Type B pancreatic cell (in vitro differentiated cells): ENCODE data around the gene FAHD1. TPM values are rescaled to one million over a fixed set of nuclear protein-coding genes. Genes with fewer than 3 reads are reported as not detected.

Source experiments
- DNase-seq: peaks from one replicate; pipeline ENCODE4 v3.0.0; 2021; ENCODE audit warnings: mixed read lengths; ENCODE audit not compliant: unreplicated experiment; ENCODE audit errors: extremely low spot score
- H3K27ac Mint-ChIP-seq: 2 replicates; pipeline ENCODE4 v1.8.0; 2021; ENCODE audit warnings: mild to moderate bottlenecking, mixed read lengths
- H3K27me3 Mint-ChIP-seq: 2 replicates; pipeline ENCODE4 v1.8.0; 2021; ENCODE audit warnings: mixed read lengths
- H3K36me3 Mint-ChIP-seq: 2 replicates; pipeline ENCODE4 v1.8.0; 2021; ENCODE audit warnings: mixed read lengths
- H3K4me1 Mint-ChIP-seq: one replicate; pipeline ENCODE4 v1.8.0; 2021; ENCODE audit warnings: mixed read lengths; ENCODE audit not compliant: unreplicated experiment
- H3K4me3 Mint-ChIP-seq: 2 replicates; pipeline ENCODE4 v1.8.0; 2021; ENCODE audit warnings: mild to moderate bottlenecking, mixed read lengths
- H3K9me3 Mint-ChIP-seq: 2 replicates; pipeline ENCODE4 v1.8.0; 2021; ENCODE audit warnings: mixed read lengths
- total RNA-seq: library from RNA; stranded (reverse); gene quantifications from 2 replicates; pipeline ENCODE4 v1.2.1, GENCODE V29; 2021; ENCODE audit warnings: low replicate concordance
- TF ChIP-seq, protein P1 (sequence below): fragments of 200-600 bp; sonication (generic); conservative IDR thresholded peaks from 2 replicates; pipeline ENCODE4 v1.5.0; 2021; ENCODE audit warnings: antibody characterized with exemption, mild to moderate bottlenecking

Gene FAHD1
- total RNA-seq, 1 donor from 2014 or later = 33.2 TPM

DNA sequence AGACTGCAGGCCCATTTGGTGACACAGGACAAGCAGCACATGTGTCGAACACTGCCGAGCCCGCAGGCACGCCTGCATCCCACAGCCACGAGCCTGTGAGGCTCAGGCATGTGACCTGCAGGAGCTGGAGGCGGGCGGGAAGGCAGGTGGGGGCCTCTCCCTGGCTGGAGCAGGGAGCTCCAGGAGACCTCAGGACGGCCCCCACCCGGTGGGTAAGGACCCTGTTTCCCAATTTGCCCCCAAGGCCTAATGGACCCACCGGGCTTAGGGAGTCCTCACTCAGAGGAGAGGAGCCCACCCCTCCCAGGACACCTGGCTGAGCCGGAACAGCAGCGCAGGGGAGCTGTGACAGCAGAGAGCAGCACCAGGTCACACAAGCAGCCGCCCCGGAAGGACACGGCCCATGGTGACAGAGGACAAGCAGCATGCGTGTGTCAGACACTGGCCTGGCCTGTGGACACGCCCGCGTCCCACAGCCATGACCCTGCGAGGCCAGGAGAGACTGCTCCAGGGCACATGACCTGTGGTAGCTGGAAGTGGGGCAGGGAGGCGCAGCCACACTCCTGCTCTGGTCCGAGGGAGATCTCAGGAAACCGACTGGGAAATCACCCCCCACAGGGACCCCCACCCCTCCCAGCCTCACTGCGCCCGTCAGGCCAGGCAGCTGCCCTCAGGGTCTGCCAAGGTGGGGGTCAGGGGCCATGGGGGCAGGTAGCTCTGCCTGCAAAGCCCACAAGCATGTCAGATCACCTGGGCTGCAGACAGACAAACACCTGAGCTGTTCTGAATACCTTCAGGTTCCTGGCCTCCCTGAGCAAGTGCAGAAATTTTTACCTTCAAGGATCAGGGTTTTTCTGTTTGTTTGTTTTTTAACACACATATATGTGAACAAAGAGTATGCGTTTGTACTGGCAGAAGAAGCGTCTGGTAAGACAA, 47.0 kb upstream of the FAHD1 start:
- TF ChIP-seq, protein P1, sequence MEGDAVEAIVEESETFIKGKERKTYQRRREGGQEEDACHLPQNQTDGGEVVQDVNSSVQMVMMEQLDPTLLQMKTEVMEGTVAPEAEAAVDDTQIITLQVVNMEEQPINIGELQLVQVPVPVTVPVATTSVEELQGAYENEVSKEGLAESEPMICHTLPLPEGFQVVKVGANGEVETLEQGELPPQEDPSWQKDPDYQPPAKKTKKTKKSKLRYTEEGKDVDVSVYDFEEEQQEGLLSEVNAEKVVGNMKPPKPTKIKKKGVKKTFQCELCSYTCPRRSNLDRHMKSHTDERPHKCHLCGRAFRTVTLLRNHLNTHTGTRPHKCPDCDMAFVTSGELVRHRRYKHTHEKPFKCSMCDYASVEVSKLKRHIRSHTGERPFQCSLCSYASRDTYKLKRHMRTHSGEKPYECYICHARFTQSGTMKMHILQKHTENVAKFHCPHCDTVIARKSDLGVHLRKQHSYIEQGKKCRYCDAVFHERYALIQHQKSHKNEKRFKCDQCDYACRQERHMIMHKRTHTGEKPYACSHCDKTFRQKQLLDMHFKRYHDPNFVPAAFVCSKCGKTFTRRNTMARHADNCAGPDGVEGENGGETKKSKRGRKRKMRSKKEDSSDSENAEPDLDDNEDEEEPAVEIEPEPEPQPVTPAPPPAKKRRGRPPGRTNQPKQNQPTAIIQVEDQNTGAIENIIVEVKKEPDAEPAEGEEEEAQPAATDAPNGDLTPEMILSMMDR = no peak
- DNase-seq = no peak
- Mint-ChIP-seq H3K4me1 (peaks cover 14% of the 10 kb centered on the region), H3K9me3 (no peaks in the 10 kb centered on the region), H3K4me3 (peak overlapping the region; percentile 94), H3K27me3 (no peaks in the 10 kb centered on the region), H3K27ac (peak overlapping the region; percentile 43), H3K36me3 (peaks cover 3% of the 10 kb centered on the region)

DNA sequence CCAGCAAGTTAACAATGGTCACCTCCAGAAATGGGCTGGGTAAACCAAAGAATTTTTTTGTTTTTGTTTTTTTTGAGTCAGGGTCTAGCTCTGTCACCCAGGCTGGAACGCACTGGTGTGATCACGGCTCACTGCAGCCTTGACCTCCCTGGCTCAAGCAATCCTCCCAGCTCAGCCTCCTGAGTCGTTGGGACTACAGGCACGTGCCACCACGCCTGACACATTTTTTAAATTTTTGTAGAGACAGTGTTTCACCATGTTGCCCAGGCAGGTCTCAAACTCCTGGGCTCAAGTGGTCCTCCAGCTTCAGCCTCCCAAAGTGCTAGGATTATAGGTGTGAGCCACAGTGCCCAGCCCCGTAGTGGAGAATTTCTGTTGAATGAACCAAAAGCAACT, 46.3 kb upstream of the FAHD1 start:
- Mint-ChIP-seq H3K27ac (peak overlapping the region; percentile 95), H3K36me3 (peaks cover 3% of the 10 kb centered on the region), H3K27me3 (no peaks in the 10 kb centered on the region), H3K4me3 (peak overlapping the region; percentile 94), H3K4me1 (peaks cover 14% of the 10 kb centered on the region), H3K9me3 (no peaks in the 10 kb centered on the region)
- DNase-seq = no peak
- TF ChIP-seq, protein P1 = no peak

DNA sequence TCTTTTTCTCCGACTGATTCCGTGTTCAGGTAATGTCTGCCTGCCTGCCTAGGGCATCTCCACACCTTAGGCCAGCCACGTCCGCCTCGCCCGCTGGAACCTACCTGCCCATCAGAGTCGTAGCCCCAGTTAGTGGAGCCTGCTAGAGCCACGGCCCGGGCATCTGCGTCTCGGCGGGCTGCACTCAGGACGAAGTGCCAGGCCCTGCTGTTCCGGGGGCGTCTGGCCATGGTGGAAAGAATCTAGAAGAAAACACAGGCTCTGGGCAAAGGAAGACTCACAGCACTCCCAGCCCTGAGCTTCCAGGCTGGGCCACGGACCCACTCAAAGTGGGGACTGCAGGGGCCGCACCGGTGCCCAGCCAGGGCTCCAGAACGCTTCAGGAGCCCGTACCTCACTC, 45.8 kb upstream of the FAHD1 start:
- peaks cover 3% of the 10 kb centered on the region for H3K36me3 Mint-ChIP-seq
- peaks cover 14% of the 10 kb centered on the region for H3K4me1 Mint-ChIP-seq
- TF ChIP-seq, protein P1 = no peak
- H3K27ac Mint-ChIP-seq = peak overlapping the region; percentile 95
- no peaks in the 10 kb centered on the region for H3K9me3 Mint-ChIP-seq
- DNase-seq = no peak
- peak overlapping the region; percentile 94 for H3K4me3 Mint-ChIP-seq
- H3K27me3 Mint-ChIP-seq = no peaks in the 10 kb centered on the region

DNA sequence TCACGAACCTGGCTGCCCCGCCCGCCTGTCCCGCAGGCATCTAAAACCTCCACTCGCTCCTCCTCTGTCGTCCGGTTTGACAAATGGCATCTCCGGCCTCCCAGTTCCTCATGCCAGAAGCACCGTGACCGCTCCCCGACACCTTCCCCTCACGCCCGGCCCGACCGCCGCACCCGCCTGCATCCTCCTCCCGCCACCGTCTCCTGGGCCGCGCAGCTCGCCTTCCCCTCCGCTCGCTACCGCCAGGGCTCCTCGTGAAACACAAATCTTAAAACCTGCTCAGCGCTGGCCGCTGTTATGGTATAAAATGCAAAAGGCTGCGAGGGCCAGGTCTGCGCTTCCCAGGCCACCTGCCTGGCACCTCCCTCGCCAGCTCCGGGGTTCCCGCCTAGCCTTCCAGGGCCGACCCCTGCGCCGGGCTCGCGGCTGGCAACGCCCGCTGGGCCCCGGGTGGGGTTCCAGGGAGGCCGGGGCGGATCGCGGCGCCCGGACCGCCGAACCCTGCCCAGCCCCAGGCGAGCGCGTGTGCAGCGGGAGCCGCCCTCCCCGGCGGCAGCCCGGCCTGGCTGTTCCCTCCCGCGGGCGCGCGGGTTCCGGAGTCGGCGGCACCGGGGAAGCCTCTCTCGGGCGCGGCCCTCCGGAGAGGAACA, 45.1 kb upstream of the FAHD1 start:
- Mint-ChIP-seq H3K9me3 (no peaks in the 10 kb centered on the region), H3K27ac (peak overlapping the region; percentile 95), H3K4me3 (peak overlapping the region; percentile 97), H3K27me3 (no peaks in the 10 kb centered on the region), H3K36me3 (peaks cover 3% of the 10 kb centered on the region), H3K4me1 (peaks cover 14% of the 10 kb centered on the region)
- TF ChIP-seq, protein P1 = peak; percentile 56
- no peak for DNase-seq

DNA sequence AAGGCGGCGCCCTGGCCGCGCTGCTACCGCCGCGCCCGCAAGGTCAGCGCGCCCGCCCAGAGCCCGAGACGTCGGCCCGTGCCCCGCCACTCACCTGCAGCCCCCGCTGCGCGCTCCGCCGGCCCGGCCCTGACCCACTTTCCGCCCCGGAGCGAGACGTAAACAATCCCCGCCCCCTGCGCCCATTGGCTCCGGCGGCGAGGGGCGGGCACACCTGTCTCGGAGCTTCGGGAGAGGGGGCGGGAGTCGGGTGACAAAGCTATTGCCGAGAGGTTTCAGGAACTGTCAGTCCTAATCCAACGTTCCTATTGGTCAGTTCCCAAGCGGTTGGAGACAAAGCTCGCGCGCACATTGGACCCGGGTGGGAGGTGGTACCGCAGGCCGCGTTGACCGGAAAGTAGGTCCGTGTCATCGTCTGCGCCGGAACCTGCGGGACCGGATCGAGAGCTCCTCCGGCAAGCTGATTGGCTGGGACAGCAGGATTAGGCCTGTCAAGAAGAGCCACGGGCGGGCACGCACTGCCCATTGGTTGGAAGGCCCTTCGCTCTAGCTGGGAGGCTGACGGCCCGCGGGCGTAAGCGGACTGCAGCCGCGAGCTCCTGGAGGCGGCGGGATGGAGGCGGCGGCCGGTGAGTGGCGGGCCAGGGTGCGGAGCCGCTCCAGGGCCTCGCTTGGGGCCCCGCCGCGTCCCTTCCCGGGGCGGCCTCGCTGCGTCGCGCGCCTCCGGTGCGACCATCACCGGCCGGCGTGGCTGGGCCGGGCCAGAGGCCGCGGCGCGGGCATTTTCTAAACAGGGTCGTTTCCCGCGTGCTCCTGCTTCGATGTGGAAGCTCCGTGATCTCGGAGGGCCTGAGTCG, 44.4 kb upstream of the FAHD1 start, which contains the start of the genes NUBP2 and SPSB3:
TSS of gene NUBP2 (plus strand) at position 553 of the 857 bp plus-strand sequence. CDS start at position 614, 61 bp downstream.
TSS of gene SPSB3 (minus strand) at position 164 of the 857 bp plus-strand sequence. CDS start 1,088 bp downstream, outside the sequence.
- no peaks in the 10 kb centered on the region for H3K27me3 Mint-ChIP-seq
- TF ChIP-seq, protein P1 = no peak
- no peaks in the 10 kb centered on the region for H3K9me3 Mint-ChIP-seq
- peak within 1 kb of the TSS; percentile 97 for H3K4me3 Mint-ChIP-seq
- DNase-seq = peak; percentile 100
- peaks cover 14% of the 10 kb centered on the region for H3K4me1 Mint-ChIP-seq
- peaks cover 3% of the 10 kb centered on the region for H3K36me3 Mint-ChIP-seq
- H3K27ac Mint-ChIP-seq = peak within 1 kb of the TSS; percentile 95
